Activated CD4-positive, alpha-beta memory T cell treated with anti-CD3 and anti-CD28 coated beads for 36 hours (primary cell): ENCODE data around the gene CKMT2. TPM values are rescaled to one million over a fixed set of nuclear protein-coding genes. Genes with fewer than 3 reads are reported as not detected.
A peak's percentile ranks its signal among the peaks of the same experiment; 100 is the strongest.

Source experiments
- CTCF ChIA-PET: fragments of 350-600 bp; sonication (Branson Sonifier 250); formaldehyde crosslinking; loops from one replicate; lab custom pipeline; 2021; ENCODE audit warnings: antibody characterized with exemption, inconsistent platforms; lab: Charles Lee
- POLR2A ChIA-PET: fragments of 350-600 bp; sonication (Branson Sonifier 250); formaldehyde crosslinking; loops from one replicate; lab custom pipeline; 2021; ENCODE audit warnings: antibody characterized with exemption; lab: Charles Lee
- DNase-seq: peaks from one replicate; pipeline ENCODE4 v3.0.0-alpha.2; 2020
- H3K27ac Mint-ChIP-seq: one replicate; pipeline ENCODE4 v1.8.0; 2021; ENCODE audit warnings: mixed read lengths
- H3K27me3 Mint-ChIP-seq: one replicate; pipeline ENCODE4 v1.8.0; 2021; ENCODE audit warnings: mixed read lengths
- H3K36me3 Mint-ChIP-seq: one replicate; pipeline ENCODE4 v1.8.0; 2021; ENCODE audit warnings: mixed read lengths
- H3K4me1 Mint-ChIP-seq: one replicate; pipeline ENCODE4 v1.8.0; 2021; ENCODE audit warnings: low read depth, mixed read lengths
- H3K4me3 Mint-ChIP-seq: one replicate; pipeline ENCODE4 v1.8.0; 2021; ENCODE audit warnings: mild to moderate bottlenecking, mixed read lengths
- H3K9me3 Mint-ChIP-seq: one replicate; pipeline ENCODE4 v1.8.0; 2021; ENCODE audit warnings: mixed read lengths
- intact Hi-C: fragments of 100-400 bp; cut with micrococcal nuclease; formaldehyde crosslinking; loops from one replicate; pipeline ENCODE4 v1.15.1; 2023
- total RNA-seq, 2 experiments: library from RNA; stranded (reverse); gene quantifications; one replicate each; pipeline ENCODE4 v1.2.3, GENCODE V29; 2021

Gene CKMT2
- total RNA-seq, 2 experiments from 2014 or later: not detected

- no peaks in the 10 kb centered on the region for H3K9me3 Mint-ChIP-seq
- no peaks in the 10 kb centered on the region for H3K27me3 Mint-ChIP-seq
- H3K36me3 Mint-ChIP-seq: peaks cover 4% of the 10 kb centered on the region
- H3K4me1 Mint-ChIP-seq: no peaks in the 10 kb centered on the region
- intact Hi-C loops: no loop called here
- POLR2A ChIA-PET: no interaction called here
- no peak overlapping the region for H3K27ac Mint-ChIP-seq
- DNase-seq: no peak
- CTCF ChIA-PET: no interaction called here
- H3K4me3 Mint-ChIP-seq: no peak overlapping the region
These were observed 30.5 kb upstream of the CKMT2 start for GRCh38 chr5:81202655-81203054.

- no peak for DNase-seq
- Mint-ChIP-seq H3K27ac (no peak overlapping the region), H3K9me3 (no peaks in the 10 kb centered on the region), H3K4me1 (no peaks in the 10 kb centered on the region), H3K36me3 (peaks cover 7% of the 10 kb centered on the region), H3K27me3 (no peaks in the 10 kb centered on the region), H3K4me3 (no peak overlapping the region)
- intact Hi-C loops: no loop called here
- ChIA-PET POLR2A (no interaction called here), CTCF (interaction anchor here (1.1 to 2.2 kb wide), 2 partner anchors 21 to 96 kb away, joined by 3 to 7 read pairs; no protein-coding TSS in a partner anchor)
These were observed 29.4 kb upstream of the CKMT2 start for GRCh38 chr5:81203729-81204128.

GRCh38 chr5:81204205-81204604, 28.9 kb upstream of the CKMT2 start:
- no peak for DNase-seq
- peaks cover 8% of the 10 kb centered on the region for H3K36me3 Mint-ChIP-seq
- no peak overlapping the region for H3K4me3 Mint-ChIP-seq
- ChIA-PET CTCF (interaction anchor here (1.1 to 2.2 kb wide), 2 partner anchors 21 to 95 kb away, joined by 3 to 7 read pairs; no protein-coding TSS in a partner anchor), POLR2A (no interaction called here)
- no peak overlapping the region for H3K27ac Mint-ChIP-seq
- intact Hi-C loops: no loop called here
- peaks cover 3% of the 10 kb centered on the region for H3K4me1 Mint-ChIP-seq
- H3K9me3 Mint-ChIP-seq: no peaks in the 10 kb centered on the region
- no peaks in the 10 kb centered on the region for H3K27me3 Mint-ChIP-seq

- ChIA-PET CTCF (interaction anchor here (1.1 to 2.2 kb wide), 2 partner anchors 9 to 94 kb away, joined by 6 to 7 read pairs; no protein-coding TSS in a partner anchor), POLR2A (no interaction called here)
- no peaks in the 10 kb centered on the region for H3K27me3 Mint-ChIP-seq
- no peak overlapping the region for H3K27ac Mint-ChIP-seq
- no peak overlapping the region for H3K4me3 Mint-ChIP-seq
- peaks cover 9% of the 10 kb centered on the region for H3K4me1 Mint-ChIP-seq
- H3K9me3 Mint-ChIP-seq: no peaks in the 10 kb centered on the region
- intact Hi-C loops: no loop called here
- peaks cover 11% of the 10 kb centered on the region for H3K36me3 Mint-ChIP-seq
- DNase-seq: no peak
These were observed 28.1 kb upstream of the CKMT2 start for GRCh38 chr5:81205058-81205457.

GRCh38 chr5:81207009-81207408, 26.1 kb upstream of the CKMT2 start:
- H3K4me1 Mint-ChIP-seq: peaks cover 21% of the 10 kb centered on the region
- ChIA-PET CTCF (interaction anchor here (0.5 to 0.9 kb wide), 2 partner anchors 78 to 99 kb away, joined by 3 to 5 read pairs; no protein-coding TSS in a partner anchor), POLR2A (no interaction called here)
- no peaks in the 10 kb centered on the region for H3K9me3 Mint-ChIP-seq
- no peak overlapping the region for H3K27ac Mint-ChIP-seq
- peaks cover 10% of the 10 kb centered on the region for H3K36me3 Mint-ChIP-seq
- H3K4me3 Mint-ChIP-seq: no peak overlapping the region
- no peaks in the 10 kb centered on the region for H3K27me3 Mint-ChIP-seq
- DNase-seq: no peak
- intact Hi-C loops: no loop called here

- ChIA-PET POLR2A (no interaction called here), CTCF (interaction anchor here (2.0 kb wide), 1 partner anchor 14 kb away, joined by 8 read pairs; no protein-coding TSS in a partner anchor)
- Mint-ChIP-seq H3K4me3 (no peak overlapping the region), H3K36me3 (peaks cover 13% of the 10 kb centered on the region), H3K27me3 (no peaks in the 10 kb centered on the region), H3K4me1 (peaks cover 24% of the 10 kb centered on the region), H3K9me3 (no peaks in the 10 kb centered on the region), H3K27ac (no peak overlapping the region)
- intact Hi-C loops: loop anchor here (2.0 kb wide), 1 partner anchor 86 kb away; no protein-coding TSS in a partner anchor
- peak; percentile 17 for DNase-seq
These were observed 24.2 kb upstream of the CKMT2 start for GRCh38 chr5:81208904-81209303.

GRCh38 chr5:81209386-81209785, 23.7 kb upstream of the CKMT2 start:
- no peak for DNase-seq
- Mint-ChIP-seq H3K27ac (no peak overlapping the region), H3K4me1 (peaks cover 24% of the 10 kb centered on the region), H3K27me3 (no peaks in the 10 kb centered on the region), H3K9me3 (no peaks in the 10 kb centered on the region), H3K36me3 (peaks cover 13% of the 10 kb centered on the region), H3K4me3 (no peak overlapping the region)
- POLR2A ChIA-PET: no interaction called here
- intact Hi-C loops: loop anchor here (2.0 kb wide), 1 partner anchor 85 kb away; no protein-coding TSS in a partner anchor
- CTCF ChIA-PET: interaction anchor here (2.0 kb wide), 1 partner anchor 14 kb away, joined by 8 read pairs; no protein-coding TSS in a partner anchor

GRCh38 chr5:81209869-81210493, 23.1 kb upstream of the CKMT2 start:
- peak; percentile 70 for DNase-seq
- H3K4me1 Mint-ChIP-seq: peaks cover 28% of the 10 kb centered on the region
- H3K9me3 Mint-ChIP-seq: no peaks in the 10 kb centered on the region
- CTCF ChIA-PET: interaction anchor here (0.5 to 2.0 kb wide), 2 partner anchors 15 to 94 kb away, joined by 3 to 8 read pairs; no protein-coding TSS in a partner anchor
- H3K27me3 Mint-ChIP-seq: no peaks in the 10 kb centered on the region
- POLR2A ChIA-PET: no interaction called here
- no peak overlapping the region for H3K27ac Mint-ChIP-seq
- peaks cover 13% of the 10 kb centered on the region for H3K36me3 Mint-ChIP-seq
- intact Hi-C loops: loop anchor here (2.0 kb wide), 1 partner anchor 85 kb away; no protein-coding TSS in a partner anchor
- no peak overlapping the region for H3K4me3 Mint-ChIP-seq

- H3K27ac Mint-ChIP-seq: no peak overlapping the region
- peaks cover 17% of the 10 kb centered on the region for H3K36me3 Mint-ChIP-seq
These were observed 20.8 kb upstream of the CKMT2 start for GRCh38 chr5:81212211-81212751.

GRCh38 chr5:81213070-81213469, 20.1 kb upstream of the CKMT2 start:
- Mint-ChIP-seq H3K27ac (no peak overlapping the region), H3K27me3 (no peaks in the 10 kb centered on the region), H3K9me3 (no peaks in the 10 kb centered on the region), H3K36me3 (peaks cover 17% of the 10 kb centered on the region), H3K4me3 (no peak overlapping the region), H3K4me1 (peaks cover 28% of the 10 kb centered on the region)
- no peak for DNase-seq
- CTCF ChIA-PET: no interaction called here
- intact Hi-C loops: no loop called here
- POLR2A ChIA-PET: no interaction called here

More at GRCh38 chr5:81212211-81212751, 20.8 kb upstream of the CKMT2 start:
- POLR2A ChIA-PET: no interaction called here
- intact Hi-C loops: no loop called here
- Mint-ChIP-seq H3K9me3 (no peaks in the 10 kb centered on the region), H3K27me3 (no peaks in the 10 kb centered on the region), H3K4me1 (peaks cover 28% of the 10 kb centered on the region), H3K4me3 (no peak overlapping the region)
- CTCF ChIA-PET: interaction anchor here (1.6 to 1.9 kb wide), 2 partner anchors 17 to 87 kb away, joined by 3 to 8 read pairs; no protein-coding TSS in a partner anchor
- peak; percentile 54 for DNase-seq

GRCh38 chr5:81214848-81215247, 18.3 kb upstream of the CKMT2 start:
- Mint-ChIP-seq H3K27ac (no peak overlapping the region), H3K9me3 (no peaks in the 10 kb centered on the region), H3K27me3 (no peaks in the 10 kb centered on the region), H3K4me3 (no peak overlapping the region), H3K36me3 (peaks cover 17% of the 10 kb centered on the region), H3K4me1 (peaks cover 21% of the 10 kb centered on the region)
- CTCF ChIA-PET: interaction anchor here (0.6 kb wide), 1 partner anchor 86 kb away, joined by 3 read pairs; no protein-coding TSS in a partner anchor
- POLR2A ChIA-PET: no interaction called here
- intact Hi-C loops: no loop called here
- peak; percentile 28 for DNase-seq

GRCh38 chr5:81216152-81216551, 17.0 kb upstream of the CKMT2 start:
- Mint-ChIP-seq H3K27me3 (no peaks in the 10 kb centered on the region), H3K27ac (no peak overlapping the region), H3K4me3 (no peak overlapping the region), H3K4me1 (peaks cover 14% of the 10 kb centered on the region), H3K36me3 (peaks cover 18% of the 10 kb centered on the region), H3K9me3 (no peaks in the 10 kb centered on the region)
- intact Hi-C loops: no loop called here
- no peak for DNase-seq
- ChIA-PET POLR2A (no interaction called here), CTCF (interaction anchor here (0.8 kb wide), 1 partner anchor 108 kb away, joined by 3 read pairs; no protein-coding TSS in a partner anchor)
